SHP77 treated with DMSO at 0.1 percent for 48 hours (cell line): ENCODE data around the gene ZDHHC9.
A peak's percentile ranks its signal among the peaks of the same experiment; 100 is the strongest.

Experiments used
- DNase-seq: peaks from one replicate; lab custom pipeline; 2025; lab: John Stamatoyannopoulos, UW

The ZDHHC9 gene

DNA sequence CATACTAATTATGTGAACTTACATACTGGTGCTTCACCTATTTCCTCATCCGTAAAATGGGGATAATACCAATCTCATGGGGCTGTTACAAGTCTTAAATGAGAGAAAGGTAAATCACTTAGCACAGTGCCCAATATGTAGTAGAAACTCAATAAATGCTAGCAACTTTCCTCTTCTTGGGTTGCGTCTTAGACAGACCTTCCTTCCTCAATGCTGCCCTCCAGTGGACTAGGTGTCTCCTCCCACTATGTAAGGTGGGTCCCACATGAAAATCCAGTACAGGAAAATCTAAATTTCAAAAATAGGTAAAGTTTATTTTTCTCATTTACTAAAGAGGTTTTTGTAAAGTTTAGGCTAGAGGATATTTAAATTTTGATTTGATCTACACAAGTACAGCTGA, 20.6 kb downstream of the ZDHHC9 start:
- DNase-seq, result no peak

DNA sequence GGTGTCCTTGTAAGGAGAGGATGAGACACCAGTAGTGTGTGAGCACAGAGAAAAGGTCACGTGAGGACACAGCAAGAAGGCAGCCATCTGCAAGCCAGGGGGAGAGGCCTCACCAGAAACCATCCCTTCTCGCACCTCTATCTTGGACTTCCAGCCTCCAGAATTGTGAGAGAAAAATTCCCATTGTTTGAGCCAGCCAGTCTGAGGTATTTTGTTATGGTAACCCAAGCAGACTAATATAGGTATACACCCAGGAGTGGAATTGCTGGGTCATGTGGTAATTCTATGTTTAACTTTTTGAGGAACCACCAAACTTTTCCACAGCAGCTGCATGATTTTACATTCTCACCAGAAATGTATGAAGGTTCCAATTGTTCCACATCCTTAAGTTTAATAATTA, 25.6 kb downstream of the ZDHHC9 start:
- DNase-seq, result no peak

DNA sequence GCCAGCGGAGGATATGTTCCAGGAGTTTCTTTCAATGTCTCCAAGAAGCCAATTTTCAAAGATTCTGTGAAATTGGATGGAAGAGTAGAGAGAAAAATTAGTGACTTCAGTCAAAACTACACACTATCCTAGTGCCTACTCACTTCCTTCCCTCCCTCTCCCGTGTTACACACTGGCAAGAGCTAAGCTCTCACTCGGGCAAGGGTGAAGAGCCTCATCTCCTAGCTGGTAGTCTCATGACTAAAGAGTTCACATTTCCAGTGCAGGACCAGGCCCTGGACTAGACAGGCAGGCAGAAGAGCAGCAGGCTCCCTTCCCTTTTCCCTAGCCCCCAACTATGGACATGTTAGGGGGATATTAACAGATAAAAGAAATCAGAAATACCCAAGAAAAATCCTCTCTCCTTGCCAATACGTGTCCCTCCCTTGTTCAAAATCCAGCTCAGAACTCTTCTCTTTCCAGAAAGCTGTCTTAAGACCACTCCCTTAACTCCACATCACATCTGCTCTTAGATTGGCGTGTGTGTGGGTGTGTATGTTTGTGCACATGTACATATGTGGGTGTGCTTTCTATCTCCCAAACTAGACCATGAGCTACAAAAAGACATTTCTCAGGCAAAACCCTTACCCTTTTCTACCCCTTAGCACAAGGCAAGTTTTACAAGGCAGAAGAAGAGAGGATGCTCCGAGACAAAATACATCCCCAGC, 29.9 kb downstream of the ZDHHC9 start:
- no peak for DNase-seq

DNA sequence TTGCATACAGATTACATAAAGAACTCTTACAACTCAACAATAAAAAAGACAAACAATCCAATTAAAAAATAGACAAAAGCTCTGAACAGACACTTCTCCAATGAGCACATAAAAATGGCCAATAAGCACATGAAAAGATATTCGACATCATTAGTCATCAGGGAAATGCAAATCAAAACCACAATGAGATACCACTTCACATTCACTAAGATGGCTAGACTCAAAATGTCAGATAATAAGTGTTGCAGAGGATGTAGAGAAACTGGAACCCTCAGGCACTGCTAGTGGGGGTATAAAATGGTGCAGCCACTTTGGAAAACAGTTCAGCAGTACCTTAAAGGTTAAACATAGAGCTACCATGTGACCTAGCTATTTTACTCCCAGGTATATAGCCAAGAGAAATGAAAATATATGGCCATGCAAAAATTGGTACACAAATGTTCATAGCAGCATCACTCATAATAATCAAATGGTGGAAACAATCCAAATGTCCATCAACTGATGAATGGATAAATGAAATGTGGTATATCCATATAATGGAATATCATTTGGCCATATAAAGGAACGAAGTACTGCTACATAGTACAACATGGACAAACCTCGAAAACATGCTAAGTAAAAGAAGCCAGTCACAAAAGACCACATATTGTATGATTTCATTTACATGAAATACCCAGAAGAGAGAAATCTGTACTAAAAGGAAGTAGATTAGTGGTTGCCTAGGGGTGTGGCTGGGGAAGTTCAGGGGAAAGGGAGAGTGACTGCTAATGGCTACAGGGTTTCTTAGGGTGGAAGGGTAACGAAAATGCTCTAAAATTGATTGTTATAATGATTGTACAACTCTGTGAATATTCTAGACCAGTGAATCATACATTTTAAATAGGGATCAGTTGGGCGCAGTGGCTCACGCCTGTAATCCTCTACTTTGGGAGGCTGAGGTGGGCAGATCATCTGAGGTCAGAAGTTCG, 34.6 kb downstream of the ZDHHC9 start:
- no peak for DNase-seq

DNA sequence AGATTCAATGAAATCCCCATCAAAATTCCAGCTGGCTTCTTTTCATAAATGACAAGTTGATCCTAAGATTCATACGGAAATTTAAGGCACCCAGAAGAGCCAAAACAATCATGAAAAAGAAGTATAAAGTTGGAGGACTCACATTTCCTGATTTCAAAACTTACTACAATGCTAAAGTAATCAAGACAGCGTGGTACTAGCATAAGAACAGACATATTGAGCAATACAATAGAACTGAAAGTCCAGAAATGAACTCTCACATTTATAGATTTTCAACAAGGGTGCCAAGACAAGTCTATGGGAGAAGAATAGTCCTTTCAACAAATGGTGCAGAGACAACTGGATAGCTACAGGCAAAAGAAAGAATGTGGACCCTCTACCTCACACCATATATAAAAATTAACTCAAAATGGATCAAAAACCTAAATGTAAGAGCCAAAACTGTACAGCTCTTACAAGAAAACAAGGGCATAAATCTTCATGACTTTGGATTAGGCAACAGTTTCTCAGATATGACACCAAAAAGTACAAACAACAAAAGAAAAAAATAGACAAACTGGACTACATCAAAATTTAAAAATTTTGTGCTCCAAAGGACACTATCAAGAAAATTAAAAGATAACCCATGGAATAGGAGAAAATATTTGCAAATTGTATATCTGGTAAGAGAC, 35.4 kb downstream of the ZDHHC9 start:
- no peak for DNase-seq

DNA sequence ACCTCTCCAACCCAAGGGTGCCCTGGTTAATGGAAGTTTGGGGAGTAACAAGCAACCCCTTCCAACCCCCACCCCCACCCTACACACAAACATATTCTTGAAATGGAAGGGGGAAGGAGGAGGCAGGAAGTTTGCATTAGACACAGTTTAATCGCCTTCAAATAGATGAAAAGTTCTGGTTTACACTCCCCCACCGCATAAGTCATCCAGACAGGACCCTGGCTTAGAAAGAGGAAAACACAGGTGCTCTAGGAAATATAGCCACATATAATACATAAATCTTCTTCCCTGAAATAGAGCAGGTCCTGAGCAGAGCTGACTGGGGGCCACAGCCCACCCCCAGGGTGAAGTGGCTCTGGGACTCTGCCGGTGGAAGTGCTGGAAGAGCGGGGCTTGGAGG, 38.9 kb downstream of the ZDHHC9 start:
- no peak for DNase-seq

DNA sequence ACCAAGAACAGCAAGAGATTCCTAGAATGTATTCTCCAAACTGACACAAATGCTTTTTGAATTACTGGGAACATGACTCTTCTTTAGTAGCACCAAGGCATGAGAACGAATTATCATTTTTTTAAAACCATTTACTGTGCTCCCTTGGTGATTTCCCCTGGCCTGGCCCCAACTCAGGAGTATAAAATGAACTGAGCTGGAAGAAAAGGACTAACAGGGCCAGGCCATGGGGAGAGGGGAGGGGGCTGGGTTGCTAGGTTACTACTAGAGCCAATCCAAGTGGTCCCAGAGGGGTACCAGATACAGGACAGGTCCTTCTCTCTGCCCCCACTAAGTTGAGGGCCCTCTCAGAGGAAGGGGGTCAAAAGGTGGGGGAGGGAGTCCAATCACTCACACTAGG, 40.8 kb downstream of the ZDHHC9 start:
- DNase-seq, result no peak

DNA sequence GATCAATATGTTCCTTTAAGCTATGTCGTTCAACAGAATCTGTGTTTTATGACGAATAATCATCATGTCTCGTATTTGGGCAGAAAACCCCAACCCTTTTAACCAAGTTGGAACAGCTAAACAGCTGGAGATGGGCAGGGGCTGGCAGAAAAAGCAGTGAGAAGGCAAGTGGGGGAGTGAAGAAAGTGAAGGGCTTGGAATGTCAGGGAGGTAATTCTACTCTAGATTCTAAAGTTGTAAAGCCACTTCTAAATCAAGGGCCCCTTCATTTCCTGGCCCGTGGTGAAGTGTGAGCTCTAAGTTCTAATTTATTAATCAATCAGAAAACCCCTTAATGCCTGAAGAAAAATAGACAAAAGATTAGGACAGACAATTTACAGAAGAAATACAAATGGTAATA, 43.5 kb downstream of the ZDHHC9 start:
- no peak for DNase-seq

DNA sequence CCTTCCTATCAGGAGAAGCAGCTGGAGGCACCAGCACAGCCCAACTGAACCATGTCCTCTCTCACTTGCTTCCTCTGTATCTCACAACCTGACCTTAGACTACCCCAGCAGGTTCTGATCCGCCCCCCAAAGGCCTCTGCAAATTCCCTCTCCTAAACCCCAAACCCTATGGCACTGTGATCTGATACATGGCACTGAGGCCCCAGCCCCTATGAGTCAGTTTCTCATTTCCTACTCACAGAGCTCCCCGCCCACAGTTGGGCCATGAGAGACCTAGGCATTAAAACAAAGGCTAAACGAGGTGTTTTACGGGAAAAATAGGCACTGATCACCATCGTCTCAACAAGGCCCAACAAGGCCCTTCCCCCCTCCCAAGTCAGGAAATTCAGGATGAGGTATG, 44.8 kb downstream of the ZDHHC9 start:
- no peak for DNase-seq

DNA sequence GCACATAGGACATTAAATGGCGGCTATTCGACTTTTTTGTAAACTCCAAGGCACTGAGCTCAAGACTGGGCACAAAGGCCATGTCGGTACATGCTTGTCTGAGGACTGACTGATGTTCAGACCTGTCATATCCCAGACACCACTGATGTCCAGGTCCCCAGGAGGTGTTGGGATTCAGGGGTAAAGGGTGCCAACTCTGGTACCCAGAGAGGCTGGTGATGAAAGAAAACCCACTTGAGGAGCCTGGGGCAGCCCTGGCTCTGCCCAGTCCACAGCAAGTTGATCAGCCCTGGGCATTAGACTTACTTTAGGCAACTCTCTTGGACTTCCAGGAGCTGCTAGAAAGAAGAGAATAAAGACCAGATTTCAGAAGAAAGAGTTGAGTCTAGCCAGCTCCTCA, 45.2 kb downstream of the ZDHHC9 start:
- no peak for DNase-seq

DNA sequence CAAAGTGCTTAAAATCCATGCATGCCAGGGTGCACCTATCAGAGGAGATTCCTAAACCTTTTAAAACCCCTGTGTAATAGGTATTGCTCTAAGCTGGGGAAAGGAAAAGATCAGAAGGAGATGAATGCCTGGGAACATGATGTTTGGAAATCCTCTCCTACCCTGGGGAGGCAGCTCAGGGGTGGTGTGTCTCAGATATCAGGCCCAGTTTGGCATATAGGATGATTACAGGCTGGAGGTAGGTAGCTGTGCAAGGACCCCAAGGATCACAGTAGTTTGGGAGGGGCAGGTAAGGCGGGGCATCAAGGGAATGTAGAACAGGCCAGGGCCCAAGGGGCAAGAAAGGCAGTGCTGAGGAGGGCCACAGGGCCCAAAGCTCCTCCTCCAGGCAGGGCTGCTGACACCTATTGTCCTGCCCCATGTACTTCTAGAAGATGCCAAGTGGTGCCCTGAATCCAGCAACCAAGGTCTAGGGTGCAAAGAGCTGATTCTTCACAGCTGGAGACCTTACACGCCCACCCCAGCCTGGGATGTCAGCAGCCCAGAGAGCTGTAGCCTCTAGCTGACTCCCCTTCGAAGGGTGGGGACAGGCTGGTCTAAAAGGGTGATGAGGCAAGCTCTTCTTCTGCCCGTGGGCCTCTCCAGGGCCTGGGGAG, 46.3 kb downstream of the ZDHHC9 start:
- no peak for DNase-seq

DNA sequence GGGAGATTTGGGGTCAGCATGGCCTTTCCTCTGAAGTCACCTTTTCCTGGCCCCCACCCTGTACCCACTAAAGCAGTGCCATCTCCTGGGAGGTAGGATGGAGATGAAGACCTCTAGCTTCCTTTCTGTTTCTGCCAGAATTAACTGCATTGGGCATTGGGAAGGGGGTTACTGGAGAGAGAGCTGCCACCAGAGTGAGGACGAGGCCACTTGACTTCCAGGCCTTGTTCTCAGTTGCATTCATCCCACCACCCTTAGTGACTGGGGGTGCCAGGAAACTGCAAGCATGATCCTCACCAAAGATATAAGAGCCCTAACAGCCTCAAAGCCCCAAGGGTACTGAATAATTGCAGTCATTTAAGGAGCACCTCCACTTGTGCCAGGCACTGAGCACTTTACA, 48.1 kb downstream of the ZDHHC9 start:
- no peak for DNase-seq

DNA sequence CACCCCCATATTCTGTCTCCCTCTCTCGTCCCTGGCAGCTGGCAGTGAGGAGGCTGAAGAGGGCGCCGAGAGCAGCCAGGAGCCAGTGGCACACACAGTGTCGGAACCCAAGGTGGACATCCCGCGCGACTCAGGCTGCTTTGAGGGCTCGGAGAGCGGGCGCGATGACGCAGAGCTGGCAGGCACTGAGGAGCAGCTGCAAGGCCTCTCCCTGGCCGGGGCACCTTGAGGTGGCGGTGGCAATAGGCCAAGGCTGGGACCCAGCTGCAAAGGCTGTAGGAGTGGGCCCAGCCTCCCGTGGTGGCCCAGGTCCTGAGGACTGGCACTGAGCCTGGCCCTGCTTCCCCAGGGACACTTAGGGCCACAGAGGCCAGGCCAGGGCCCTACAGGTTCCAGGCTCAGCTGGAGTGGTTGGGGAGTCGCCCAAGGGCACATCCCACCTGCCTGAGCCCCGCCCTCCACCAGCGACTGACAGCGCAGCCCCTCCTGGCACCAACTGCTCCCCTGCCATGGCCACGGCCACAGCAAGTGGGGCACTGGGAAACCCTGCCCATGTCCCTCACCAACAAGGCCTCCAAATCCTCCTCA, 50.0 kb downstream of the ZDHHC9 start:
- peak; percentile 72 for DNase-seq

DNA sequence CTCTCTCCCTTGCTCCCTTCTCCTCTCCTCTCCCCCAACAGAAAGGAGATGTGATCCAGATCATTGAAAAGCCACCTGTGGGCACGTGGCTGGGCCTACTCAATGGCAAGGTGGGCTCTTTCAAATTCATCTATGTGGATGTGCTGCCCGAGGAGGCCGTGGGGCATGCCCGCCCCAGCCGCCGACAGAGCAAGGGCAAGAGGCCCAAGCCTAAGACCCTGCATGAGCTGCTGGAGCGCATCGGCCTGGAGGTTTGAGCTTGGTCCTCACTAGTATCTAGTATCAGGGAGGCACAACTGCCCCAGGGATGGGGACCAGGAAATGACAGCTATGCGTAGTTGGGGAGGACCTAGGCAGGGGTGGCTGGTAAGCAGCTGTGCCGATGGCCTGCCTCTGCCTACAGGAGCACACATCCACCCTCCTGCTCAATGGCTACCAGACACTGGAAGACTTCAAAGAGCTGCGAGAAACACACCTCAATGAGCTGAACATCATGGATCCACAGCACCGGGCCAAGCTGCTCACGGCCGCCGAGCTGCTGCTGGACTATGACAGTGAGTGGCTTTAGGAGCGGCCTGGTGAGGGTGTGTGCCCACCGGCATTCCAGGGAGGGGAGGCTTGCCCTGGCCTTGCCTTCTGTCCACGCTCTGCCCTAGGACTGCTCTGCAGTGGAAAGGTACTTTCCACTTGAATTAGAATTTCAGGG, 50.9 kb downstream of the ZDHHC9 start:
- DNase-seq, result no peak

DNA sequence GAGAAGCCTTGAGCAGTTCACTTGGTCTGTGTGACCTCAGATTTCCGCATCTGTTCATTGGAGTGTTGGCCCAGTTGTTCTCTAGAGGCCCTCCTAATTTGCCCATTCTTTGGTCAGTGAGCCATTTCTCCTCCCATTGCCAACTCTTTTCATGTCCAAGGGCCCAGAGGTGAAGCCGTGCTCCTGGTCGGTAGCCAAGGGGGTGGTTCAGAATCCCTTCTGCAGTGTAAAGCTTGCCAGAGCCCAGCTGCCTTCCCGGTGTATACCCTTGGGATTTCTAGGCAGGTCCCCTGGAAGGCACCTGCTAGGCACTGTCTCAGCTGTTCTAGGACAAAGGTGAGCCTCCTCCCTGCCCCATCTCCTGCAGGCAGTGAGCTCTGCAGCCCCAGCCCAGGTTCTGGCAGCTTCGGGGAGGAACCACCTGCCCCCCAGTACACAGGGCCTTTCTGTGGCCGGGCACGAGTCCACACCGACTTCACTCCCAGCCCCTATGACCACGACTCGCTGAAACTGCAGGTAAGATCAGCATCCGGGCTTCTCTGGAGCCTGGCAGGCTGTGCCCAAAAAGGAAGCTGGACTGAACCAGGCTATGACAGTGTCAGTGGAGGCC, 51.6 kb downstream of the ZDHHC9 start:
- DNase-seq, result no peak

DNA sequence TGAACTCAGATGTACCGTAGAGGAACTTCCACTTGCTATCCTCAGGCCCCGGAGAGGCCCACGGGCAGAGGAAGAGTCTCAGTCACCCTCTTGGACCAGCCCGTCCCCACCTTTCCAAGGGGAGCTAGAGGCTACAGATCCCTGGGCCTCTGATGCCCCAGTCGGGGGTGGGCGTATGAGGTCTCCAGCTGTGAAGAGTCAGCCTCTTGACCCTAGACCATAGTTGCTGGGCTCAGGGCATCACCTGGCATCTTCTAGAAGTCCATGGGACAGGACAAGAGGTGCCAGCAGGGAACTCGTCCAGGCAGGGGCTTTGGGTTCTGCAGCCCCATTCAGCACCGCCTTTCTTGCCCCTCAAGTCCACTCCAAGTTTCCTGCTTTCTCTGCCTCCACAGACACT, 52.4 kb downstream of the ZDHHC9 start:
- no peak for DNase-seq

DNA sequence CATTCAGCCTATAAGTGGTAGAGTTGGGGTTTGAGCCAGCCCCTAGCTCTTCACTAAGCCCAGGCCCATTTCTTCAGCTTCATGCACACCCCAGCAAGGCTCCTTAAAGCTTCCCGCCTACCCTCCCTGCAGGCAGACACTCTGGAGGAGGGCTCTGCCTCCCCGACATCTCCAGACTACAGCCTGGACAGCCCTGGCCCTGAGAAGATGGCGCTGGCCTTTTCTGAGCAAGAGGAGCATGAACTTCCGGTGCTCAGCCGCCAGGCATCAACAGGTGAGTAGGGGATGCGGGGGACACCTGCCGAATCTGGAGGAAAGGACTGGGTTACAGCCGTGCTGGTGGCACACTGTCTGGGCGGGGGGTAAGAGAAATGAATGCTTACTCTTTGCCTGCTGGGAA, 52.9 kb downstream of the ZDHHC9 start:
- DNase-seq, result no peak

DNA sequence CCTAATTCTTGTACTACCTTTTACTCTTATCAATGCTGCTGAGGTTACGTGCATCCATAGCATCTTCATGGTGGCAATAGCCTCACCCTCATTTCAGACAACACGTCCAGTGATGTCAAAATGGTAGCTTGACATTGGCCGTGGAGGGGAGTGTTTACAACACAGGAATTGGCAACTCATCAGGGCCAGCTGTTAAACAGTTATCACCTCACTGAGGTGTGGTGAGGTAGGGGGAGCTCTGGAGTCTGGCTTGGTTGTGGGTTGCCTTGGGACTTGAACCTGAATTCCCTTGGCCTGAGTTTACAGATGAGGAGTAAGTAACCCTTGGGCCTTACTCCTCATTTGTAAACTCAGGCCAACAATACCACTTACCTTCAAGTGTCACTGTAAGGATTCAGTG, 53.5 kb downstream of the ZDHHC9 start:
- no peak for DNase-seq

DNA sequence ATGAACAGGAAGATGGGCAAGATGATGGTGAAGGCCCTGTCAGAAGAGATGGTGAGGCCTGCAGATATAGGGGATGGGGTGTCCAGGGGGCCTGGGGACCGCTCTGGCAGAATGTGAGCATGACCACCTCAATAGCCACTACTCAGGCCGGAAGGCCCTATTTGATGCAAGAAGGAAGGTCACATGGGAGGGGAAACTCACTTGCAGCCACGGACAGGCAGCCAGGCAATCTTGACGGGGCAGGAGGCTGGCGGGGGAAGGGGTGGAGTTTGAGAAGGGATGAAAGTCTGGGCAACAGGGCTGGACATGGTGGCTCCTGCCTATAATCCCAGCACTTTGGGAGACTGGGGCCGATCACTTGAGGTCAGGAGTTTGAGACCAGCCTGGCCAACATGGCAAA, 55.2 kb downstream of the ZDHHC9 start:
- no peak for DNase-seq

DNA sequence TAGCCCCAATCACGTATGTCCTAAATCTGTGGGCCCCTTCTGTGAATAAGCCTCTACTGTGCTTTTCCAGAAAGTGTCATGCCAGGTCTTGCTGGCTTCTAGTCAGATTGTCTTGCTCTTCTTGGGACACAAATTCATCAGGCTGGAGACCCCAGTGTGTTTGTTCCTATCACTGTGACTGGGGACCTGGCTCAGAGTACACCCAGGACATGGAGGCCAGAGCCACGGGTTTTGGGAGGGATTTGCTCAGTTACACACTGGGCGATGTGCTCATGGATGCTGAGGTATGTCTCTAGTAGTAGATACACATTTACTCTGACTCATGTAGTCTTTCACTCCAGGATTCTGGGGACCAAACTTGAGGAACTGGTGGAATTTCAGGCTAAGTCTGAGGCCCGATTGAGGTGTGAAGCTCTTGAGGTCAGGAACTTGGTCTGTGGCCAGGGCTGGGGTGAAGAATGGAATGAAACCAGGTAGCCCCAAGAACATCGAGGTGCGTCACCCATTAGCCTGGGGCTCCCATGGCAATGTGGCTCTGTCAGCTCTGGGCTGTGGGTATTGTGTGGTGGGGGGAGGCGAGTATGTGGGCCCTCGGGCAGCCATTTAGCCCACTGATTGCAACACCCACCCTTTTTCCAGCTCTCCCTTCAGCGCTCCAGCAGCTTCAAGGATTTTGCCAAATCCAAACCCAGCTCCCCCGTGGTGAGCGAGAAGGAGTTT, 56.2 kb downstream of the ZDHHC9 start:
- DNase-seq, result no peak
